H7 (cell line): ENCODE results near the gene KLHDC4. TPM values are rescaled to one million over a fixed set of nuclear protein-coding genes. Genes with fewer than 3 reads are reported as not detected.
"Not testable (repeated sequence)": the region's sequence is repeated elsewhere in the genome, so short reads cannot be mapped to it uniquely, and the experiment has no call there.

Experiments used
- DNase-seq: peaks from one replicate; pipeline ENCODE4 v3.0.0; 2012
- H3K27me3 ChIP-seq: 2 replicates; pipeline ENCODE4 v1.6.0; 2011; ENCODE audit warnings: mild to moderate bottlenecking, low read length; ENCODE audit not compliant: control insufficient read depth, insufficient read depth
- H3K36me3 ChIP-seq: replicated peaks from 2 replicates; pipeline ENCODE4 v1.5.1; 2011; ENCODE audit warnings: low read length; ENCODE audit not compliant: control insufficient read depth, insufficient read depth
- H3K4me3 ChIP-seq: 2 replicates; pipeline ENCODE4 v1.5.1; 2011; ENCODE audit warnings: low read depth, mild to moderate bottlenecking, control low read depth, low read length, moderate library complexity; ENCODE audit not compliant: insufficient read depth
- total RNA-seq: library from RNA; depleted of rRNA; stranded (reverse); fragments of >200 nt; shearing (Covaris generic); gene quantifications from 2 replicates; pipeline ENCODE4 v1.2.3, GENCODE V29; 2014

The KLHDC4 gene
- total RNA-seq, 1 experiment from 2014 or later: 32.4 TPM

- Histone ChIP-seq H3K4me3 (no peak overlapping the region), H3K36me3 (no peaks in the 10 kb centered on the region), H3K27me3 (no peaks in the 10 kb centered on the region)
- no peak for DNase-seq
These were observed 26.4 kb upstream of the KLHDC4 start for GRCh38 chr16:87792205-87792565.

GRCh38 chr16:87791295-87792204 lies 25.8 kb upstream of the KLHDC4 start:
- Histone ChIP-seq H3K36me3 (no peaks in the 10 kb centered on the region), H3K27me3 (no peaks in the 10 kb centered on the region), H3K4me3 (no peak overlapping the region)
- peak; percentile 77 for DNase-seq

GRCh38 chr16:87790292-87791100 lies 24.7 kb upstream of the KLHDC4 start:
- H3K27me3 ChIP-seq: no peaks in the 10 kb centered on the region
- DNase-seq: peak; percentile 24
- H3K36me3 ChIP-seq: no peaks in the 10 kb centered on the region
- no peak overlapping the region for H3K4me3 ChIP-seq

- H3K4me3 ChIP-seq: no peak overlapping the region
- DNase-seq: peak; percentile 21
- no peaks in the 10 kb centered on the region for H3K27me3 ChIP-seq
- no peaks in the 10 kb centered on the region for H3K36me3 ChIP-seq
These were observed 23.9 kb upstream of the KLHDC4 start for GRCh38 chr16:87789437-87790291.

GRCh38 chr16:87788730-87789436 lies 23.1 kb upstream of the KLHDC4 start:
- DNase-seq, H3K36me3 ChIP-seq, H3K27me3 ChIP-seq, H3K4me3 ChIP-seq: not testable (repeated sequence)

GRCh38 chr16:87787451-87788091 lies 21.8 kb upstream of the KLHDC4 start:
- not testable (repeated sequence) for H3K27me3 ChIP-seq, H3K4me3 ChIP-seq, H3K36me3 ChIP-seq, DNase-seq

GRCh38 chr16:87784812-87785211 lies 19.0 kb upstream of the KLHDC4 start:
- Histone ChIP-seq H3K36me3 (no peaks in the 10 kb centered on the region), H3K27me3 (no peaks in the 10 kb centered on the region), H3K4me3 (no peak overlapping the region)
- no peak for DNase-seq

- H3K4me3 ChIP-seq: no peak overlapping the region
- DNase-seq: no peak
- H3K27me3 ChIP-seq: no peaks in the 10 kb centered on the region
- H3K36me3 ChIP-seq: no peaks in the 10 kb centered on the region
These were observed 16.2 kb upstream of the KLHDC4 start for GRCh38 chr16:87782033-87782432.

GRCh38 chr16:87780385-87780989 lies 14.7 kb upstream of the KLHDC4 start:
- no peak for DNase-seq
- H3K4me3 ChIP-seq: no peak overlapping the region
- no peaks in the 10 kb centered on the region for H3K36me3 ChIP-seq
- H3K27me3 ChIP-seq: no peaks in the 10 kb centered on the region

- Histone ChIP-seq H3K27me3 (no peaks in the 10 kb centered on the region), H3K4me3 (no peak overlapping the region), H3K36me3 (no peaks in the 10 kb centered on the region)
- peak; percentile 93 for DNase-seq
These were observed 13.2 kb upstream of the KLHDC4 start for GRCh38 chr16:87778830-87779579.

GRCh38 chr16:87778476-87778829 lies 12.7 kb upstream of the KLHDC4 start:
- no peaks in the 10 kb centered on the region for H3K36me3 ChIP-seq
- H3K4me3 ChIP-seq: no peak overlapping the region
- no peak for DNase-seq
- no peaks in the 10 kb centered on the region for H3K27me3 ChIP-seq

GRCh38 chr16:87773836-87774235 lies 8.1 kb upstream of the KLHDC4 start:
- not testable (repeated sequence) for H3K36me3 ChIP-seq, DNase-seq, H3K27me3 ChIP-seq, H3K4me3 ChIP-seq

GRCh38 chr16:87767456-87767855 lies 1.7 kb upstream of the KLHDC4 start:
- not testable (repeated sequence) for H3K36me3 ChIP-seq, DNase-seq, H3K27me3 ChIP-seq, H3K4me3 ChIP-seq
